K562 (cell line): ENCODE data around the gene LAMA2. TPM values are rescaled to one million over a fixed set of nuclear protein-coding genes. Genes with fewer than 3 reads are reported as not detected.

Source experiments
- ATAC-seq: fragments of 200-7000 bp; cut with Tn5 transposase; 3 replicates; pipeline ENCODE4 v1.9.1; 2020; ENCODE audit warnings: moderate library complexity
- BruUV-seq: library from RNA; stranded (reverse); fragments of 400-500 nt; replicated peaks from 2 replicates; lab custom pipeline; 2021; lab: Mats Ljungman, UMichigan
- CTCF ChIA-PET: fragments of 300-600 bp; formaldehyde crosslinking; extraction: SDS; loops from one replicate; lab custom pipeline; 2021; ENCODE audit warnings: low intra/inter-chr PET ratio; lab: Yijun Ruan, JAX
- POLR2A ChIA-PET: fragments of 300-600, 350-650 bp; sonication (Branson Sonifier 250); formaldehyde crosslinking; extraction: SDS; loops from one replicate; lab custom pipeline; 2021; ENCODE audit warnings: antibody characterized with exemption, inconsistent platforms; lab: Yijun Ruan, JAX
- DNase-seq, 4 experiments: peaks; one replicate each; pipeline versions ENCODE4 v3.0.0 to v3.0.0-alpha.2; 2011 to 2018; ENCODE audit warnings: low spot score in 3 of 4, mixed read lengths in 3 of 4; ENCODE audit errors: extremely low read depth in 1 of 4
- FAIRE-seq: peaks from 2 replicates; lab custom pipeline; 2011; peaks lifted over from hg19 to GRCh38; lab: Jason Lieb, UNC
- H2AFZ ChIP-seq: 2 replicates; pipeline ENCODE4 v1.6.0; 2011; ENCODE audit warnings: low read depth, low read length, control low read depth, inconsistent platforms
- H3K27ac ChIP-seq: fragments of 200-600 bp; 3 replicates; pipeline ENCODE4 v1.8.0; 2011; ENCODE audit warnings: low read depth, mild to moderate bottlenecking, control low read depth, inconsistent platforms, low read length, moderate library complexity, mixed read lengths; ENCODE audit errors: extremely low read depth
- H3K27me3 ChIP-seq, 2 experiments: fragments of 300-600 bp in 1 of 2; 2 replicates in 1 of 2; 3 replicates in 1 of 2; pipeline versions ENCODE4 v1.6.0 to v1.8.0; 2011; ENCODE audit warnings: inconsistent platforms in 2 of 2, low read length in 2 of 2, mild to moderate bottlenecking in 1 of 2, mixed read lengths in 1 of 2, moderate library complexity in 1 of 2; ENCODE audit not compliant: control insufficient read depth in 2 of 2, insufficient read depth in 2 of 2
- H3K36me3 ChIP-seq: fragments of 300-600 bp; 3 replicates; pipeline ENCODE4 v1.8.0; 2011; ENCODE audit warnings: mild to moderate bottlenecking, low read length, inconsistent platforms; ENCODE audit not compliant: control insufficient read depth, insufficient read depth
- H3K4me1 ChIP-seq, 2 experiments: fragments of 200-600 bp in 1 of 2; replicated peaks in 1 of 2; 2 replicates in 1 of 2; 3 replicates in 1 of 2; pipeline versions ENCODE4 v1.5.1 to v1.8.0; 2011; ENCODE audit warnings: inconsistent platforms in 2 of 2, low read length in 2 of 2, mild to moderate bottlenecking in 1 of 2, mixed read lengths in 1 of 2, moderate library complexity in 1 of 2; ENCODE audit not compliant: control insufficient read depth in 2 of 2, insufficient read depth in 2 of 2
- H3K4me2 ChIP-seq: 2 replicates; pipeline ENCODE4 v1.6.1; 2011; ENCODE audit warnings: low read length, control low read depth, inconsistent platforms, mixed read lengths; ENCODE audit not compliant: insufficient read depth
- H3K4me3 ChIP-seq: fragments of 200-600 bp; sonication (generic), shearing (Covaris generic); 2 replicates; pipeline ENCODE4 v1.5.1; 2016; ENCODE audit warnings: control low read depth, inconsistent platforms
- H3K79me2 ChIP-seq: fragments of 200-600 bp; 3 replicates; pipeline ENCODE4 v1.8.0; 2011; ENCODE audit warnings: low read length, inconsistent platforms; ENCODE audit not compliant: control insufficient read depth, insufficient read depth
- H3K9ac ChIP-seq, 2 experiments: 2 replicates each; pipeline versions ENCODE4 v1.6.0 to v1.6.1; 2011; ENCODE audit warnings: low read depth in 2 of 2, low read length in 2 of 2, control low read depth in 1 of 2, inconsistent platforms in 1 of 2, mild to moderate bottlenecking in 1 of 2, mixed read lengths in 1 of 2; ENCODE audit not compliant: insufficient read depth in 1 of 2
- H3K9me1 ChIP-seq: one replicate; pipeline ENCODE4 v1.6.0; 2011; ENCODE audit warnings: inconsistent platforms, mild to moderate bottlenecking, low read length, moderate library complexity; ENCODE audit not compliant: control insufficient read depth, insufficient read depth
- H3K9me3 ChIP-seq: replicated peaks from 2 replicates; pipeline ENCODE4 v1.5.1; 2011; ENCODE audit warnings: low read depth, low read length, inconsistent platforms; ENCODE audit not compliant: control insufficient read depth, insufficient read depth
- H4K20me1 ChIP-seq: replicated peaks from 2 replicates; pipeline ENCODE4 v1.6.1; 2011; ENCODE audit warnings: low read length, inconsistent platforms, mixed read lengths; ENCODE audit not compliant: control insufficient read depth, insufficient read depth
- BRF1 ChIP-seq: IDR thresholded peaks from 3 replicates; pipeline ENCODE4 v1.6.1; 2011; ENCODE audit warnings: borderline replicate concordance, mild to moderate bottlenecking; ENCODE audit not compliant: insufficient read length; ENCODE audit errors: extremely low read depth
- ETV5 ChIP-seq: sonication (generic); formaldehyde crosslinking; IDR thresholded peaks from 2 replicates; pipeline ENCODE4 v1.4.0; 2020; ENCODE audit warnings: low read depth, mild to moderate bottlenecking, missing genetic modification reagents
- EZH2 ChIP-seq: IDR thresholded peaks from 2 replicates; pipeline ENCODE4 v1.6.1; 2012; ENCODE audit warnings: low read depth, mild to moderate bottlenecking, inconsistent platforms, low read length, borderline replicate concordance
- MTF1 ChIP-seq: fragments of 250-450 bp; sonication (Bioruptor Pico); IDR thresholded peaks from 2 replicates; pipeline ENCODE4 v1.9.0; 2021; ENCODE audit warnings: moderate library complexity, mild to moderate bottlenecking, inconsistent platforms, borderline replicate concordance
- SMARCA4 ChIP-seq: fragments of 450-650 bp; IDR thresholded peaks from 2 replicates; pipeline ENCODE4 v1.6.1; 2016
- SNAPC5 ChIP-seq: fragments of 250-450 bp; sonication (Bioruptor Pico); IDR thresholded peaks from 2 replicates; pipeline ENCODE4 v1.8.0; 2021; ENCODE audit warnings: moderate library complexity, mild to moderate bottlenecking, inconsistent platforms
- SPI1 ChIP-seq: IDR thresholded peaks from 2 replicates; pipeline ENCODE4 v1.6.1; 2011; ENCODE audit warnings: low read depth, low read length, control low read depth, borderline replicate concordance
- STAT5B ChIP-seq: fragments of 250-450 bp; sonication (Bioruptor Pico); IDR thresholded peaks from 2 replicates; pipeline ENCODE4 v1.8.0; 2021; ENCODE audit warnings: mild to moderate bottlenecking, inconsistent platforms
- ZBED1 ChIP-seq: IDR thresholded peaks from 2 replicates; pipeline ENCODE4 v1.6.1; 2014
- ZBTB2 ChIP-seq: fragments of 450-650 bp; IDR thresholded peaks from 2 replicates; pipeline ENCODE4 v1.6.1; 2016; ENCODE audit warnings: antibody characterized with exemption
- ZFP30 ChIP-seq: fragments of 250-450 bp; sonication (Bioruptor Pico); IDR thresholded peaks from 2 replicates; pipeline ENCODE4 v1.8.0; 2022; ENCODE audit warnings: moderate library complexity, mild to moderate bottlenecking, inconsistent platforms, borderline replicate concordance
- ZNF146 ChIP-seq: IDR thresholded peaks from one replicate; pipeline ENCODE4 v1.6.1; 2018; ENCODE audit warnings: missing compliant biosample characterization; ENCODE audit not compliant: unreplicated experiment
- ZNF217 ChIP-seq: sonication (generic); formaldehyde crosslinking; IDR thresholded peaks from 2 replicates; pipeline ENCODE4 v1.8.0; 2022; ENCODE audit warnings: mild to moderate bottlenecking, missing genetic modification reagents
- ZNF668 ChIP-seq: fragments of 250-450 bp; sonication (Bioruptor Pico); IDR thresholded peaks from 2 replicates; pipeline ENCODE4 v1.8.0; 2022; ENCODE audit warnings: mild to moderate bottlenecking, inconsistent platforms
- WGBS: fragments of 100-300 bp; shearing (Covaris generic); methylation state at CpG from one replicate; pipeline ENCODE4 v1.1.6; 2016; ENCODE audit warnings: low coverage, mixed read lengths; ENCODE audit not compliant: insufficient coverage; ENCODE audit errors: missing lambda C conversion rate; 5-methylcytosine and 5-hydroxymethylcytosine counted together
- in situ Hi-C: fragments of 300-500 bp; cut with MboI; formaldehyde crosslinking; loops from 4 replicates; pipeline ENCODE4 v1.15.0; 2018; ENCODE audit warnings: inconsistent platforms, mixed read lengths
- intact Hi-C: fragments of 100-400 bp; cut with micrococcal nuclease; formaldehyde crosslinking; loops from 2 replicates; pipeline ENCODE4 v1.14.2; 2022
- polyA plus RNA-seq, 8 experiments: library from polyadenylated mRNA; depleted of rRNA in 4 of 8; stranded (reverse) in 5 of 8; unstranded in 3 of 8; fragments of >200 nt; fragmentation: Nextera tagmentation in 2 of 8; fragmentation: Illumina TruSeq in 1 of 8; extraction: Ambion mirVana in 2 of 8; extraction: Trizol in 1 of 8; gene quantifications; 2 replicates each; pipeline versions ENCODE4 v1.2.1 to v1.2.3, GENCODE V29; 2011 to 2014; ENCODE audit warnings: inconsistent platforms in 1 of 8, missing spikeins in 1 of 8
- total RNA-seq, 7 experiments: library from RNA; depleted of rRNA in 6 of 7; stranded (reverse); fragments of >200 nt in 6 of 7; fragmentation: Illumina TruSeq in 2 of 7; extraction: Trizol in 2 of 7; gene quantifications; 2 replicates each; pipeline versions ENCODE4 v1.2.1 to v1.2.3, GENCODE V29; 2011 to 2021; ENCODE audit warnings: low replicate concordance in 1 of 7
- TF ChIP-seq, protein P1 (sequence below): fragments of 250-450 bp; sonication (Bioruptor Pico); IDR thresholded peaks from 2 replicates; pipeline ENCODE4 v1.6.1; 2021; ENCODE audit warnings: mild to moderate bottlenecking
- TF ChIP-seq, protein P2 (sequence below): fragments of 200-800 bp; sonication (Bioruptor generic); IDR thresholded peaks from 2 replicates; pipeline ENCODE4 v1.6.1; 2017; ENCODE audit warnings: missing genetic modification characterization, missing compliant biosample characterization

LAMA2 gene
- total and polyA plus RNA-seq, 9 of the 15 experiments (the other 6 are each of a cell fraction or from before 2014, with no cell fraction given), result 0.04 to 1.5 (median 0.36) TPM

DNA sequence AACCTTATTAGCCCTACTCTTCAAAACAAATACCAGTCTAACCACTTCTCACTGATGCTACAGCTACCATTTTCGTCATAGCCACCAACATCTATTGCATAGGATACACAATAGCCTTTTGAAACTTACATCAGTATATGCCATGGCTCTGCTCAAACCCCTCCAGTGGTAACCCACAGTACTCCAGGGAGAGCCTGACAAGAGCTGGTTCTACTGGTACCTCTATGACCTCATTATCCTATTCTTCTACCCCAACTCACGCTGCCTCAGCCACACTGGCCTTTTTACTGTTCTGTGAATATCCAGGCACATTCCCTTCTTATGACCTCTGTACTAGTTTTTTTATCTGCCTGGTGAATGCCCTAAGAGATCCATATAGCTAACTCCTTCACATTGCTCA is 669.5 kb downstream of the LAMA2 start:
- 0% methylated on average over 2 of the region's 2 CpGs for WGBS
- no peaks in the 10 kb centered on the region for H4K20me1 ChIP-seq
- no peak overlapping the region for H3K4me3 ChIP-seq
- H3K4me1 ChIP-seq, result no peaks in the 10 kb centered on the region; a peak in 1 of 5 replicates
- H3K9me1 ChIP-seq, result no peaks in the 10 kb centered on the region
- no peak overlapping the region for H2AFZ ChIP-seq
- DNase-seq (no peak), FAIRE-seq (no peak), ATAC-seq (peak; percentile 53; the same call in 2 of the 3 replicates)
- no peak overlapping the region for H3K4me2 ChIP-seq
- TF ChIP-seq STAT5B (no peak), ZNF217 (CRISPR knock-in tag) (no peak), MTF1 (CRISPR knock-in tag) (no peak), EZH2 (no peak), SMARCA4 (no peak), ZBED1 (no peak), SPI1 (no peak), ZNF146 (CRISPR knock-in tag) (no peak), ETV5 (CRISPR knock-in tag) (no peak), ZFP30 (CRISPR knock-in tag) (no peak), SNAPC5 (CRISPR knock-in tag) (no peak), ZNF668 (no peak), ZBTB2 (no peak), BRF1 (no peak)
- TF ChIP-seq, protein P1, sequence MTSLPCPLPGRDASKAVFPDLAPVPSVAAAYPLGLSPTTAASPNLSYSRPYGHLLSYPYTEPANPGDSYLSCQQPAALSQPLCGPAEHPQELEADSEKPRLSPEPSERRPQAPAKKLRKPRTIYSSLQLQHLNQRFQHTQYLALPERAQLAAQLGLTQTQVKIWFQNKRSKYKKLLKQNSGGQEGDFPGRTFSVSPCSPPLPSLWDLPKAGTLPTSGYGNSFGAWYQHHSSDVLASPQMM (CRISPR knock-in tag), result no peak
- TF ChIP-seq, protein P2, sequence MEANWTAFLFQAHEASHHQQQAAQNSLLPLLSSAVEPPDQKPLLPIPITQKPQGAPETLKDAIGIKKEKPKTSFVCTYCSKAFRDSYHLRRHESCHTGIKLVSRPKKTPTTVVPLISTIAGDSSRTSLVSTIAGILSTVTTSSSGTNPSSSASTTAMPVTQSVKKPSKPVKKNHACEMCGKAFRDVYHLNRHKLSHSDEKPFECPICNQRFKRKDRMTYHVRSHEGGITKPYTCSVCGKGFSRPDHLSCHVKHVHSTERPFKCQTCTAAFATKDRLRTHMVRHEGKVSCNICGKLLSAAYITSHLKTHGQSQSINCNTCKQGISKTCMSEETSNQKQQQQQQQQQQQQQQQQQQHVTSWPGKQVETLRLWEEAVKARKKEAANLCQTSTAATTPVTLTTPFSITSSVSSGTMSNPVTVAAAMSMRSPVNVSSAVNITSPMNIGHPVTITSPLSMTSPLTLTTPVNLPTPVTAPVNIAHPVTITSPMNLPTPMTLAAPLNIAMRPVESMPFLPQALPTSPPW (CRISPR knock-in tag), result no peak
- CTCF ChIA-PET, result no interaction called here
- intact Hi-C loops (no loop called here), in situ Hi-C loops (no loop called here)
- H3K27me3 ChIP-seq, result no peaks in the 10 kb centered on the region; a peak in 2 of 5 replicates
- POLR2A ChIA-PET, result interaction anchor here (0.5 kb wide), 1 partner anchor 215 kb away, joined by 3 read pairs; no protein-coding TSS in a partner anchor
- H3K9me3 ChIP-seq, result no peaks in the 10 kb centered on the region
- no TSS peak for BruUV-seq
- no peak overlapping the region for H3K27ac ChIP-seq
- H3K79me2 ChIP-seq, result no peaks in the 10 kb centered on the region
- H3K9ac ChIP-seq, result no peak overlapping the region
- no peaks in the 10 kb centered on the region for H3K36me3 ChIP-seq
